Measurements from ENCODE around the gene DPH7. TPM values are rescaled to one million over a fixed set of nuclear protein-coding genes. Genes with fewer than 3 reads are reported as not detected.

The DPH7 gene
- polyA plus RNA-seq, 1 experiment: 19.5 TPM

DNA sequence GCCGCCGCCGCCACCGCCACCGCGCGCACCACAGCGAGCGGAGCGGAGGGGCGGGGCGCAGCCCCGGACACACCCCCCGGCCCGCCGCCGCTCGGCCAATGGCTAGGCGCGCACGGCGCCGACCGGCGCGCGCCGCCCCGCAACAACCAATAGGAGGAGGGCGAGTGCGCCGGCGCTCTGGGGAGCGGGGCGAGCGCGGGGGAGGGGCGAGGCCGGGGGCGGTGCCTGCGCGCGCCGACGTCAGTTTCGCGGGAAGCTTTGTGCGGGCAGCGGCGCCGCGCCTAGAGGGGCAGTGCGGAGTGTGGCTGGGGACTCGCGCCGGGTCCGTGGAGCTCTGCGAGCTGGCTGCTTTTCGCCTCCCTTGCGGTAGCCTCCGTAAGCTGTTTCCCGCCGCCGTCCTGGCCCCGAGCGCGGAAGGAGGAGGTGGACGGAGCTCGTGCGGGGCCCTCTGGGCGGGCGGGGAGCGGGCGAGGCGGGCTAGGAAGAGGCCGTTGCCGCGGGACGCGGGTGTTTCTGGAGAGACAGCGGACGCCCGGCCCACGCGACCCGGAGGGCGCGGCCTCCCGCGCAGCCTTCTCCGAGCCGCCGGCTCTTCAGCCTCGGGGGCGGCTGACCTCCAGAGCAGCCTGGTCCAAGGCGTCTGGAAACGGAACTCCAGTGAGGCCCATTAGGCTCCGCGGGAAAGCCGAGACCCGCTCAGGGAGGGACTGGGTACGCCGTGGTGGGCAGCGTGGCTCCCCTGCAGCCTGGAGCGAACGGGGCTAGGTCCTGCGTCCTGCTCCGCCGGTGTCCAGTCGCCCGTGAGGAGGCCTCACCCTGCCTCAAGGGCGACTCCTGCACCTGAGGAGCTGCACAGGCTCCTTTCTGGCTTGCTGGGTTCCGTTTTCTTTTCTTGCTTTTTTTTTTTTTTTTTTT lies 12.0 kb upstream of the DPH7 start, which contains the start of gene ZMYND19:
Gene ZMYND19 (minus strand): TSS at position 44 of the 915 bp plus-strand sequence. CDS start 249 bp downstream, outside the sequence.
- H3K27ac ChIP-seq (ENCODE audit: low read depth, low read length): peak within 1 kb of the TSS; percentile 39

GRCh38 chr9:137590123-137590468 lies 11.4 kb upstream of the DPH7 start:
- DNase-seq (ENCODE audit: low read depth, low spot score): no peak
- ChIA-PET POLR2A (interaction anchor here (1.0 kb wide), 1 partner anchor 29 kb away, joined by 4 read pairs; the partner anchor contains the start of gene EHMT1), CTCF (interaction anchor here (1.4 kb wide), 1 partner anchor 167 kb away, joined by 3 read pairs; the partner anchor contains the start of gene EXD3)
- peak overlapping the region; percentile 71 for H3K4me3 ChIP-seq (ENCODE audit: low read depth, low read length)
- no peaks in the 10 kb centered on the region for H3K9me3 ChIP-seq (ENCODE audit: control insufficient read depth, insufficient read depth, low read length)
- TF ChIP-seq, protein P1, sequence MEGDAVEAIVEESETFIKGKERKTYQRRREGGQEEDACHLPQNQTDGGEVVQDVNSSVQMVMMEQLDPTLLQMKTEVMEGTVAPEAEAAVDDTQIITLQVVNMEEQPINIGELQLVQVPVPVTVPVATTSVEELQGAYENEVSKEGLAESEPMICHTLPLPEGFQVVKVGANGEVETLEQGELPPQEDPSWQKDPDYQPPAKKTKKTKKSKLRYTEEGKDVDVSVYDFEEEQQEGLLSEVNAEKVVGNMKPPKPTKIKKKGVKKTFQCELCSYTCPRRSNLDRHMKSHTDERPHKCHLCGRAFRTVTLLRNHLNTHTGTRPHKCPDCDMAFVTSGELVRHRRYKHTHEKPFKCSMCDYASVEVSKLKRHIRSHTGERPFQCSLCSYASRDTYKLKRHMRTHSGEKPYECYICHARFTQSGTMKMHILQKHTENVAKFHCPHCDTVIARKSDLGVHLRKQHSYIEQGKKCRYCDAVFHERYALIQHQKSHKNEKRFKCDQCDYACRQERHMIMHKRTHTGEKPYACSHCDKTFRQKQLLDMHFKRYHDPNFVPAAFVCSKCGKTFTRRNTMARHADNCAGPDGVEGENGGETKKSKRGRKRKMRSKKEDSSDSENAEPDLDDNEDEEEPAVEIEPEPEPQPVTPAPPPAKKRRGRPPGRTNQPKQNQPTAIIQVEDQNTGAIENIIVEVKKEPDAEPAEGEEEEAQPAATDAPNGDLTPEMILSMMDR (IDR thresholded peaks at IDR 0.05; ENCODE audit: low read depth, low read length): no peak
- H3K27me3 ChIP-seq (ENCODE audit: control insufficient read depth, insufficient read depth, low read length): no peaks in the 10 kb centered on the region
- no peak overlapping the region for H3K27ac ChIP-seq (ENCODE audit: low read depth, low read length)

More for the DNA sequence above, 12.0 kb upstream of the DPH7 start, which contains the start of gene ZMYND19:
- DNase-seq (ENCODE audit: low read depth, low spot score): peak; percentile 42
- CTCF ChIA-PET: no interaction called here
- H3K27me3 ChIP-seq (ENCODE audit: control insufficient read depth, insufficient read depth, low read length): no peaks in the 10 kb centered on the region
- POLR2A ChIA-PET: interaction anchor here (0.6 to 1.1 kb wide), 4 partner anchors 11 to 28 kb away, joined by 3 to 5 read pairs (median 4); partner anchors contain the start of genes ARRDC1 and EHMT1
- TF ChIP-seq, protein P1 (IDR thresholded peaks at IDR 0.05; ENCODE audit: low read depth, low read length): no peak
- peak within 1 kb of the TSS; percentile 79 for H3K4me3 ChIP-seq (ENCODE audit: low read depth, low read length)
- H3K9me3 ChIP-seq (ENCODE audit: control insufficient read depth, insufficient read depth, low read length): no peaks in the 10 kb centered on the region

- H3K27ac ChIP-seq (ENCODE audit: low read depth, low read length): no peak overlapping the region
Measured at GRCh38 chr9:137589441-137590122, 10.9 kb upstream of the DPH7 start.

GRCh38 chr9:137588891-137589290 lies 10.2 kb upstream of the DPH7 start:
- ChIA-PET CTCF (interaction anchor here (1.4 to 3.1 kb wide), 2 partner anchors 10 to 166 kb away, joined by 3 to 37 read pairs; partner anchors contain the start of genes DPH7 and EXD3), POLR2A (no interaction called here)
- Histone ChIP-seq H3K4me3 (ENCODE audit: low read depth, low read length) (peak overlapping the region; percentile 71), H3K27me3 (ENCODE audit: control insufficient read depth, insufficient read depth, low read length) (no peaks in the 10 kb centered on the region), H3K9me3 (ENCODE audit: control insufficient read depth, insufficient read depth, low read length) (no peaks in the 10 kb centered on the region), H3K27ac (ENCODE audit: low read depth, low read length) (no peak overlapping the region)
- no peak for DNase-seq (ENCODE audit: low read depth, low spot score)
- TF ChIP-seq, protein P1 (IDR thresholded peaks at IDR 0.05; ENCODE audit: low read depth, low read length): no peak

More at GRCh38 chr9:137589441-137590122, 10.9 kb upstream of the DPH7 start:
- no peak for DNase-seq (ENCODE audit: low read depth, low spot score)
- ChIA-PET CTCF (interaction anchor here (1.4 to 3.1 kb wide), 2 partner anchors 10 to 167 kb away, joined by 3 to 37 read pairs; partner anchors contain the start of genes DPH7 and EXD3), POLR2A (no interaction called here)
- H3K27me3 ChIP-seq (ENCODE audit: control insufficient read depth, insufficient read depth, low read length): no peaks in the 10 kb centered on the region
- H3K9me3 ChIP-seq (ENCODE audit: control insufficient read depth, insufficient read depth, low read length): no peaks in the 10 kb centered on the region
- TF ChIP-seq, protein P1 (IDR thresholded peaks at IDR 0.05; ENCODE audit: low read depth, low read length): no peak
- peak overlapping the region; percentile 71 for H3K4me3 ChIP-seq (ENCODE audit: low read depth, low read length)
